Colonic mucosa (tissue), 4 donors: ENCODE measurements around the gene IFI27L2. TPM values are rescaled to one million over a fixed set of nuclear protein-coding genes. Genes with fewer than 3 reads are reported as not detected.

Experiments used
- DNase-seq: peaks from one replicate; pipeline ENCODE4 v3.0.0-alpha.2; 2020
- H3K27ac ChIP-seq: fragments of 200-600 bp; one replicate; pipeline ENCODE4 v1.8.0; 2021
- H3K27me3 ChIP-seq: fragments of 200-600 bp; one replicate; pipeline ENCODE4 v1.8.0; 2021
- H3K36me3 ChIP-seq: fragments of 200-600 bp; one replicate; pipeline ENCODE4 v1.8.0; 2021
- H3K4me1 ChIP-seq: fragments of 200-600 bp; one replicate; pipeline ENCODE4 v1.8.0; 2021; ENCODE audit warnings: mild to moderate bottlenecking
- H3K4me3 ChIP-seq: fragments of 200-600 bp; one replicate; pipeline ENCODE4 v1.8.0; 2021
- H3K9ac ChIP-seq, 2 donors: one replicate each; pipeline ENCODE4 v1.7.0; 2013; ENCODE audit warnings: control low read depth in 2 of 2, low read depth in 2 of 2, low read length in 2 of 2
- H3K9me3 ChIP-seq: fragments of 200-600 bp; one replicate; pipeline ENCODE4 v1.8.0; 2021
- intact Hi-C: fragments of 100-400 bp; cut with DNase I; formaldehyde crosslinking; loops from one replicate; pipeline ENCODE4 v1.14.1; 2022
- total RNA-seq, 2 donors: library from RNA; stranded (reverse); fragmentation: NEBNext Ultra II Directional in 1 of 2; extraction: Animal tissue kit (Norgen Biotek cat#: 25700) in 1 of 2; gene quantifications; one replicate each; pipeline ENCODE4 v1.2.1, GENCODE V29; 2021
- TF ChIP-seq, protein P1 (sequence below): fragments of 200-600 bp; IDR thresholded peaks from one replicate; pipeline ENCODE4 v1.8.0; 2022; ENCODE audit warnings: antibody characterized with exemption, mild to moderate bottlenecking
- donor health status: healthy.
- donor health status: DM: no; HTN: no; CAD: no.
- donor health status: DM: no; HTN: no; CAD: no.

The IFI27L2 gene
- total RNA-seq, 2 donors from 2014 or later, result 27.6 to 51.4 TPM

DNA sequence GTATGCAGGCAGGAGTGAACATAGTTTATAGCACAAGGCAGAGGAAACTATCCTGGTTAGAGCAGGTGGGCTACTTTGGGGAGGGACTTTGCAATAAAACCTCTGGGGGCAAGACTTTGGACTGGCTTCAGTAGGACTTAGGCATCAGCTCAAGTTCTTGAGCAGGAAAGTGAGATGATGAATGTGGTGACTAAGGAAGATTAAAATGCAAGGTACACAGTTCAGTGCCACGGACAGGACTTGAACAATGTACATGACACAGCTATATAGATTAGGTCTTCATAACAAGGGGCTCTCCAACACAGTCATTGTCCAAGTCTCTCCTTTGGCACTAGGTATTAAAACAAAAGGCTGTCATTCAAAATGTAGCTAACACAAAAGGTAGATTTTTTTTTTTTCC is 23.3 kb upstream of the IFI27L2 start:
- TF ChIP-seq, protein P1, sequence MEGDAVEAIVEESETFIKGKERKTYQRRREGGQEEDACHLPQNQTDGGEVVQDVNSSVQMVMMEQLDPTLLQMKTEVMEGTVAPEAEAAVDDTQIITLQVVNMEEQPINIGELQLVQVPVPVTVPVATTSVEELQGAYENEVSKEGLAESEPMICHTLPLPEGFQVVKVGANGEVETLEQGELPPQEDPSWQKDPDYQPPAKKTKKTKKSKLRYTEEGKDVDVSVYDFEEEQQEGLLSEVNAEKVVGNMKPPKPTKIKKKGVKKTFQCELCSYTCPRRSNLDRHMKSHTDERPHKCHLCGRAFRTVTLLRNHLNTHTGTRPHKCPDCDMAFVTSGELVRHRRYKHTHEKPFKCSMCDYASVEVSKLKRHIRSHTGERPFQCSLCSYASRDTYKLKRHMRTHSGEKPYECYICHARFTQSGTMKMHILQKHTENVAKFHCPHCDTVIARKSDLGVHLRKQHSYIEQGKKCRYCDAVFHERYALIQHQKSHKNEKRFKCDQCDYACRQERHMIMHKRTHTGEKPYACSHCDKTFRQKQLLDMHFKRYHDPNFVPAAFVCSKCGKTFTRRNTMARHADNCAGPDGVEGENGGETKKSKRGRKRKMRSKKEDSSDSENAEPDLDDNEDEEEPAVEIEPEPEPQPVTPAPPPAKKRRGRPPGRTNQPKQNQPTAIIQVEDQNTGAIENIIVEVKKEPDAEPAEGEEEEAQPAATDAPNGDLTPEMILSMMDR, result no peak
- H3K4me3 ChIP-seq, result no peak overlapping the region
- no peaks in the 10 kb centered on the region for H3K27me3 ChIP-seq
- DNase-seq, result no peak
- H3K27ac ChIP-seq, result no peak overlapping the region
- no peak overlapping the region for H3K9ac ChIP-seq
- intact Hi-C loops, result no loop called here
- no peaks in the 10 kb centered on the region for H3K36me3 ChIP-seq
- H3K4me1 ChIP-seq, result no peaks in the 10 kb centered on the region
- H3K9me3 ChIP-seq, result no peaks in the 10 kb centered on the region

DNA sequence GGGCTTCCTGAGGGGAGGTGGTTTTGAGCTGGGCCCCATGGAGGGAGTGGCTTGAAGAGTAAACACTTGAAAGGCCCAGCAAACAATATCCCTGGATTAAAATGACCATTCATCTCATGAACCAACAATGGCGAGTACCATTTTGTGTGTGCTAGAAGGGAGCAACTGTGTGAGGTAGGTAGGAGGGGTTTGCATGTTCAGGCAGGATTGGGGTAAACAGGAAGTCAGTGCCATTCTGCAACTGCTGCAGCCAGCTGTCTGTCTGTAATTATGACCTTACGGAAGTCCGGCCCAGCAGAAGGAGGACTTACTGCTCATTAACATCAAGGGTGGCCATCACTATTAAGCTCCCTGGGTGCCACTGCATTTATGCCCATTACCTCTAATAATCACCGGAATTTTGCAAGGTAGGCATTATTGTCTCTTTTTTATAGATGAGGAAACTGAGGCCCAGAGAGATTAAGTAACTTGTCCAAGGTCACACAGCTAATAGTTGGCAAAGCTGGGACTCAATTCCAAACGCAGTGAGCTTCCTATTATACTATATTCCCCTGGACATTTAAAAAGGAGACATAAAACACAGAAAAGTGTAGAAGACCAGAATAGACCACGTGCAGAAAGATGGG is 16.6 kb upstream of the IFI27L2 start:
- no peak overlapping the region for H3K9ac ChIP-seq
- DNase-seq, result no peak
- intact Hi-C loops, result no loop called here
- no peaks in the 10 kb centered on the region for H3K27me3 ChIP-seq
- H3K9me3 ChIP-seq, result no peaks in the 10 kb centered on the region
- no peaks in the 10 kb centered on the region for H3K4me1 ChIP-seq
- no peak overlapping the region for H3K4me3 ChIP-seq
- no peaks in the 10 kb centered on the region for H3K36me3 ChIP-seq
- TF ChIP-seq, protein P1, result no peak
- no peak overlapping the region for H3K27ac ChIP-seq

DNA sequence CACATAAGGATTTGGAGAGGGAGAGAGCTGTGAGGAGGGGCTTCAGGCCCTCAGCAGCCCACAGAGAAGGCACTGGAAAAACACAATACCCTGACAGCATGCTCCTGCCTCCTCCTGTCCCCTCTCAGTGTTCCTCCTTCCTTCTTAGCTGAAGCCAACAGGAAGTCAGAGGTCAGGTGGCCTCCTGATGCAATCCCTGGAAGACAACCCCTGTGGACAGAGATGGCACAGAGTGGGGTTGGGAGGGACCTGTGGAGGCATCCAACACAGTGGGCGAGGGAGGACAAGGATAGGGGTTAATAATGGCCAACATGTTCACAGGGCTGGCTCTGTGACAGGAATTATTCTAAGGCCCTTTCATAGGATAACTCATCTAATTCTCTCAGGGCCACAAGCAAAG is 15.4 kb upstream of the IFI27L2 start:
- H3K4me1 ChIP-seq, result no peaks in the 10 kb centered on the region
- no peak overlapping the region for H3K4me3 ChIP-seq
- DNase-seq, result no peak
- intact Hi-C loops, result no loop called here
- H3K9me3 ChIP-seq, result no peaks in the 10 kb centered on the region
- H3K27ac ChIP-seq, result no peak overlapping the region
- TF ChIP-seq, protein P1, result no peak
- H3K36me3 ChIP-seq, result no peaks in the 10 kb centered on the region
- H3K27me3 ChIP-seq, result no peaks in the 10 kb centered on the region
- no peak overlapping the region for H3K9ac ChIP-seq

DNA sequence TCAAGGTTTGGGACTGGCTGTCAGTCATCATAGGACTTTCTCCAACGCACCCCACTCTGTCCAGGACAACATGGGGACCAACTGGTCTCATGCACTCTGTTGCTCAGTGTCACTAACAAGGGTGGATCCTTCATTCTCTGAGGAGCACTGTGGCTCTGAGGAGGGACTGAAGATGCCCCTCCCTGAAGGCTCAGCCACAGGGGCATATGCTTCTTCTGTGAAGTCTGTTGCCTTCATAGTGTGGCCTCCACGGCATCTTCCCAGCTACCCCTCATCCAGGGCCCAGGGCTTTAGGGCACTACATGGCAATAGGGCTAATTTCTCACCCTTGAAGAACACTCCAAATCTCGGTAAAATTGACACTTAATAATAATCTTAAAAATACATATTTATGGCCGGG is 14.3 kb upstream of the IFI27L2 start:
- intact Hi-C loops, result no loop called here
- no peak overlapping the region for H3K9ac ChIP-seq
- no peaks in the 10 kb centered on the region for H3K9me3 ChIP-seq
- no peaks in the 10 kb centered on the region for H3K27me3 ChIP-seq
- DNase-seq, result no peak
- TF ChIP-seq, protein P1, result no peak
- no peaks in the 10 kb centered on the region for H3K4me1 ChIP-seq
- H3K27ac ChIP-seq, result no peak overlapping the region
- no peaks in the 10 kb centered on the region for H3K36me3 ChIP-seq
- H3K4me3 ChIP-seq, result no peak overlapping the region

DNA sequence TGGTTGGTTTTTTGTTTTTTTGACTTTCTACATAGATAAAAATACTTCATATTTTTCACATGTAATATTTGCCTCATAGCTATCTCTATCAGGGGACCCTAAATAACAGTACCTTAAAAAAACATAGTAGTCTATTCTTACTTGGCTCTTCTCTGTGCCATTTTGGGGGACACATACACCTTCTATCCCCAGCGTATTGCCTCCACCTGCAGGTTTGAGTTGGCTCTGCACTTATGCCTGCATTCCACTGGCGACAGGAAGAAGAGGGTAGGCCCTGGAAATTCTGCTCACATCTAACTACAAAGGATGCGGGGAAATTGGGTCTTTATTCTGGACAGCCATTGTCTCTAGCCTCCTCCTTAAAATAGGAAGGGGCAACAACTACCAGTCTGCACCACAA is 13.8 kb upstream of the IFI27L2 start:
- H3K4me3 ChIP-seq, result no peak overlapping the region
- H3K27me3 ChIP-seq, result no peaks in the 10 kb centered on the region
- TF ChIP-seq, protein P1, result no peak
- intact Hi-C loops, result no loop called here
- H3K27ac ChIP-seq, result no peak overlapping the region
- no peaks in the 10 kb centered on the region for H3K36me3 ChIP-seq
- H3K4me1 ChIP-seq, result no peaks in the 10 kb centered on the region
- no peaks in the 10 kb centered on the region for H3K9me3 ChIP-seq
- H3K9ac ChIP-seq, result no peak overlapping the region
- DNase-seq, result no peak
